Daoy (cell line): ENCODE results near the gene LDHD. TPM values are rescaled to one million over a fixed set of nuclear protein-coding genes. Genes with fewer than 3 reads are reported as not detected.
"Not testable (repeated sequence)": the region's sequence is repeated elsewhere in the genome, so short reads cannot be mapped to it uniquely, and the experiment has no call there.

Source experiments
- DNase-seq: peaks from one replicate; pipeline ENCODE4 v3.0.0-alpha.2; 2015; ENCODE audit warnings: low read depth
- total RNA-seq: library from RNA; depleted of rRNA; stranded (reverse); fragments of >200 nt; shearing (Covaris generic); gene quantifications from 2 replicates; pipeline ENCODE4 v1.2.3, GENCODE V29; 2014

The LDHD gene
- total RNA-seq, 1 experiment from 2014 or later = not detected

GRCh38 chr16:75099738-75100602 is 16.6 kb downstream of the LDHD start:
- DNase-seq = peak; percentile 55

GRCh38 chr16:75099075-75099667 is 17.4 kb downstream of the LDHD start:
- no peak for DNase-seq

GRCh38 chr16:75097941-75098901 is 18.4 kb downstream of the LDHD start:
- DNase-seq = peak; percentile 55

- DNase-seq = no peak
Observed at GRCh38 chr16:75097191-75097761, 19.3 kb downstream of the LDHD start.

- no peak for DNase-seq
Observed at GRCh38 chr16:75096656-75097055, 19.9 kb downstream of the LDHD start.

- DNase-seq = no peak
Observed at GRCh38 chr16:75095204-75095621, 21.4 kb downstream of the LDHD start.

GRCh38 chr16:75093598-75094540 is 22.7 kb downstream of the LDHD start:
- DNase-seq = no peak

GRCh38 chr16:75092777-75093176 is 23.8 kb downstream of the LDHD start:
- DNase-seq = no peak

- DNase-seq = not testable (repeated sequence)
Observed at GRCh38 chr16:75091619-75092018, 25.0 kb downstream of the LDHD start.

- not testable (repeated sequence) for DNase-seq
Observed at GRCh38 chr16:75090899-75091298, 25.7 kb downstream of the LDHD start.

- no peak for DNase-seq
Observed at GRCh38 chr16:75089486-75090202, 26.9 kb downstream of the LDHD start.

- no peak for DNase-seq
Observed at GRCh38 chr16:75088934-75089333, 27.6 kb downstream of the LDHD start.

GRCh38 chr16:75088216-75088615 is 28.4 kb downstream of the LDHD start:
- DNase-seq = no peak

GRCh38 chr16:75087375-75087979 is 29.1 kb downstream of the LDHD start:
- no peak for DNase-seq

- no peak for DNase-seq
Observed at GRCh38 chr16:75086688-75087374, 29.7 kb downstream of the LDHD start.

- DNase-seq = no peak
Observed at GRCh38 chr16:75086281-75086680, 30.3 kb downstream of the LDHD start.

- DNase-seq = no peak
Observed at GRCh38 chr16:75085556-75085955, 31.0 kb downstream of the LDHD start.

- DNase-seq = no peak
Observed at GRCh38 chr16:75083813-75084212, 32.8 kb downstream of the LDHD start.
